GM12801 (cell line): ENCODE results near the gene MPV17L2.

ENCODE experiments used
- TF ChIP-seq, protein P1 (sequence below): IDR thresholded peaks from one replicate; pipeline ENCODE4 v1.5.1; 2011; ENCODE audit warnings: control low read depth; ENCODE audit not compliant: insufficient read length; ENCODE audit errors: extremely low read depth

MPV17L2 gene

DNA sequence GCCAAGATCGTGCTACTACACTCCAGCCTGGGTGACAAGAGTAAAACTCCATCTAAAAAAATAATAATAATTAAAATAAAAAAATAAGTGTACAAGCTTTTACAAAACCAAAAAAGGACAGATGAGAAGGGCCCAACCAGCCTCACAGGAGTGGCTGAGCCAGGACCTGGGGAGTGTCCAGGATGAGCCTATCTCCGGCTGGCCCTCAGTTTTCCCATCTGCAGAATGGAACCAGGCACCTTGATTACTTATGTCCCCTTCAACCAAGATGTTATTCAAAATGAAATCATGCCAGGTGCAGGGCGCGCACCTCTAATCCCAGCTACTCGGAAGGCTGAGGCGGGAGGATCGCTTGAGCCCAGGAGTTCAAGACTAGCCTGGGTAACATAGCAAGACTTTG, 28.9 kb upstream of the MPV17L2 start:
- TF ChIP-seq, protein P1, sequence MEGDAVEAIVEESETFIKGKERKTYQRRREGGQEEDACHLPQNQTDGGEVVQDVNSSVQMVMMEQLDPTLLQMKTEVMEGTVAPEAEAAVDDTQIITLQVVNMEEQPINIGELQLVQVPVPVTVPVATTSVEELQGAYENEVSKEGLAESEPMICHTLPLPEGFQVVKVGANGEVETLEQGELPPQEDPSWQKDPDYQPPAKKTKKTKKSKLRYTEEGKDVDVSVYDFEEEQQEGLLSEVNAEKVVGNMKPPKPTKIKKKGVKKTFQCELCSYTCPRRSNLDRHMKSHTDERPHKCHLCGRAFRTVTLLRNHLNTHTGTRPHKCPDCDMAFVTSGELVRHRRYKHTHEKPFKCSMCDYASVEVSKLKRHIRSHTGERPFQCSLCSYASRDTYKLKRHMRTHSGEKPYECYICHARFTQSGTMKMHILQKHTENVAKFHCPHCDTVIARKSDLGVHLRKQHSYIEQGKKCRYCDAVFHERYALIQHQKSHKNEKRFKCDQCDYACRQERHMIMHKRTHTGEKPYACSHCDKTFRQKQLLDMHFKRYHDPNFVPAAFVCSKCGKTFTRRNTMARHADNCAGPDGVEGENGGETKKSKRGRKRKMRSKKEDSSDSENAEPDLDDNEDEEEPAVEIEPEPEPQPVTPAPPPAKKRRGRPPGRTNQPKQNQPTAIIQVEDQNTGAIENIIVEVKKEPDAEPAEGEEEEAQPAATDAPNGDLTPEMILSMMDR: no peak

DNA sequence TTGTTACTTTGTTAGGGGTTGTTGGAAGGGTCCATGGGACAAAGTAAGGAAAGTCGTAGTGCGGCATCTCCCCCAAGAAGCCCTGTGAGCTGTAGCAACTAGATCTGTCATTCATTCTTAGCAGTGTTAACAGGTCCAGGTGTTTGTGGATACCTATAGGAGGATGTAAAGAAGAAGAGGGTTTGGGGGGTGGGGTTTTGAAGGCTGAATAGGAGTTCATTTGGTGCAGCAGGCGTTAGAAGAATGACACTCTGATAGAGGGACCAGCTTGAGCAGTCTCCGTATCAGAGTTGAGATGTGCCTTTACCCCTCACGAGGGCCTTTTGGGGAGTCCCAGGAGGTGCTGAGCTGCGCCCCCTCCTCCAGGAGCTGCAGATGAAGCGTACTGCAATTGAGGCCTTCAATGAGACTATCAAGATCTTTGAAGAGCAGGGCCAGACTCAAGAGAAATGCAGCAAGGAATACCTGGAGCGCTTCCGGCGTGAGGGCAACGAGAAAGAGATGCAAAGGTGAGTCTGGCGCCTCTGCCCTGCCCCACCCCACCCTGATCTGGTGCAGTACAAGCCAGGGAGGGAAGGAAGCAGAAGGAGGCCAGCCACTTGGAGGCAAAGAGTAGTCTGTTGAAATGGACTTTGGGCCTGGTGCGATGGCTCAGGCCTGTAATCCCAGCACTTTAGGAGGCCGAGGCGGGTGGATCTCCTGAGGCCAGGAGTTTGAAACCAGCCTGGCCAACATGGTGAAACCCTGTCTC, 27.0 kb upstream of the MPV17L2 start:
- TF ChIP-seq, protein P1: no peak

DNA sequence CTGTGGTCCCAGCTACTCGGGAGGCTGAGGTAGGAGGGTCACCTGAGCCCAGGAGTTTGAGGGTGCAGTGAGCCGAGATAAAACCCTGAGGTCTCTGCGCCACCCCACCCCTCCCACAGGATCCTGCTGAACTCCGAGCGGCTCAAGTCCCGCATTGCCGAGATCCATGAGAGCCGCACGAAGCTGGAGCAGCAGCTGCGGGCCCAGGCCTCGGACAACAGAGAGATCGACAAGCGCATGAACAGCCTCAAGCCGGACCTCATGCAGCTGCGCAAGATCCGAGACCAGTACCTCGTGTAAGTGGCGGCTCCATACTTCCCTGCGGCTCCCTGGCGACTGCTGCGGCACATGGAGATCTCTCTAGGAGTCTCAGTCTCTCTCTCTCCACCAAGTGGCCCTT, 26.0 kb upstream of the MPV17L2 start:
- TF ChIP-seq, protein P1: no peak

DNA sequence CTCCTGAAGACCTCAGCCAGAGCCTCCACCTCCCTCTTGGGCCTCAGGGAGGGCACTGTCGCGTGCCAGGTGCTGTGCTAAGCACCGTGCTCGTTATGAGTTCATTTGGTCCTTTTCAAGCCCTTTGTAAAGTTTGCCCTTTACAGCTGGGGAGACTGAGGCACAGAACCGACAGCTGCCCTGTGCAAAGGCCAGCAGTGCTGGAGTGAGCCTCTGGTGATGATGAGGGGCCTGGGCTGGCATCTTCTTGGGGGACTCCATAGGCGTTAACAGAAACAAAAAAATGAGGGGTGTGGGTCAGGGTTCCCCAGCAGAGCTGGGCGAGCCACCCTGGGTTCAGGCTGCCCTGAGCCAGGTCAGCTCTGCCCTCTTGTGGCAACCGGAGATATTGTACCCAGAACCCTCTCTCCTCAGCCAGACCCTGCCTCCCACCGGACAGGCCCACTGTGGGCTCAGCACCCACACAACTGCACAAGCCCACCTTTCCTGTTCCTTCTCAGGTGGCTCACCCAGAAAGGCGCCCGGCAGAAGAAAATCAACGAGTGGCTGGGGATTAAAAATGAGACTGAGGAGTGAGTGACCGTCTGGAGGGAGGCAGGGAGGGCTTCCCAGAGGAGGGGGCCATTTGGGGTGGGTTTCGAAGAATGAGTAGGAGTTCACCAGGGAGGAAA, 24.9 kb upstream of the MPV17L2 start:
- TF ChIP-seq, protein P1: no peak

DNA sequence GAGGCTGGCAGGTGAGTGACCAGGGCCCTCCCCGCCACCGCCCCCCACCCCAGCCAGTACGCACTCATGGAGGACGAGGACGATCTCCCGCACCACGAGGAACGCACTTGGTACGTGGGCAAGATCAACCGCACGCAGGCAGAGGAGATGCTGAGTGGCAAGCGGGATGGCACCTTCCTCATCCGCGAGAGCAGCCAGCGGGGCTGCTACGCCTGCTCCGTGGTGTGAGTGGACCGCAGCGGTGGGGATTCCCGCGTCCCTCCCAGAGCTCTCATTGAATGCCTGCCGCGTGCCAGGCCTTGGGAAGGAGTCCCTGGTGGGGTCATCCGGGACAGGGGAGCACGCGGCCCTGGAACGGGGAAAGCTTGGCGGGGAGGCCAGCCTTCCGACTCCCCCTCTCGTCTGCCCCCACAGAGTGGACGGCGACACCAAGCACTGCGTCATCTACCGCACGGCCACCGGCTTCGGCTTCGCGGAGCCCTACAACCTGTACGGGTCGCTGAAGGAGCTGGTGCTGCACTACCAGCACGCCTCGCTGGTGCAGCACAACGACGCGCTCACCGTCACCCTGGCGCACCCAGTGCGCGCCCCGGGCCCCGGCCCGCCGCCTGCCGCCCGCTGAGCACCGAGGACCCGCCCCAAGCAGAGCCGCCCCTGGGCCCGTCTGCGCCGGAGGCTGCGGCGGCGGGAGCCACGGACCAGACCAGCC, 24.2 kb upstream of the MPV17L2 start:
- TF ChIP-seq, protein P1: no peak

DNA sequence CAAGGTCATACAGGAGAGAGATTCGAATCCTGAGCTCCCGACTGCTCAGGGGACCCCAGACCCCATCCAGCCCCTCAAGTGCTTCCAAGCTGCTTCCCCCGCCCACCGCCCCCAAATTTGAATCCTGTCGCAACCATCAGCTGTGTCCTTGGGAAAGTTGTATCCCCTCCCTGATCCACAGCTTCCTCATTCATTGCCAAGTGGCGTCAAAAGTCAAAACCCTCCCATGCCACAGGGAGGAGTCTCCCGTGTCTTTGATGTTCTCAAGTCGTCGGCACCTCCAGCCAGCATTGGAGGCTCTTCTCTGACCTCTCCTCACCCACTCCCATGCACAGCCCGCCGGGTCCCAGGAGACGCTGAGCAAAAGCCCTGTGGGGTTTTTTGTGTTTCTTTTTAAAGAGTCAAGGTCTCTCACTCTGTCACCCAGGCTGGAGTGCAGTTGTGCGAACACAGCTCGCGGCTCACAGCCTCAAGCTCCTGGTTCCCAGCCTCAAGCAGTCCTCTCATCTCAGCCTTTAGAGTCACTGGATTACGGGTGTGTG, 22.2 kb upstream of the MPV17L2 start:
- TF ChIP-seq, protein P1: no peak

DNA sequence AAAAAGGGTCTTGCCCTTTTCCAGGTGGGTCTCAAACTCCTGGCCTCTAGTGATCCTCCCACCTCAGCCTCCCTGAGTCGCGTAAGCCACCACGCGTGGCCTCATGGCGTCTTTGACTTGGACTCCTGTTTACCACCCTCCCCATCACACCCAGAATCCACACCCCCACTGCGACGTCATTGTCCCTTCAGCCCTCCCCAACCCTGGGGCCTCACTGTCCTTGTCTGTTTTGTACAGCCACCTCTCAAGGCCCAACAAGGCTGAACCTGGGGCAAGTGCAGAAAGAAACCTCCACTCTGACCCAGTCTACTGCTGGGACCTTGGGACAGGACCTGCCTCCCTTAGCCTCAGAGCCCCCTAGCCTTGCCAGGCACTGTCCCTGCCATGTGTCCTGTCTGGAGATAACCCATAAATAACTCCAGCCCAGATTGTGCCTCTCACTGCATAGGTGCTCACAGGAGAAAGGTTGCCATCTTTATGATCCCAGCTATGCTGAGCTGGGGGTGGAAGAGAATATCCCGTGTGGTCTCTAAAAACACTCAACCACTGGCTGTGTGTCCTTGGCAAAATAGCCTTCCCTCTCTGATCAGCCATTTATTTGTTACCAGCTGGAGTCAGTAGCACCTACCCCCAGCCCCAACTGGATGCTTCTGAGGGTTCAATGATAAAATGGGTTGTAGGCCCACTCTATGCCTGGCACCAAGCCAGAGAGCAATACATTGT, 21.3 kb upstream of the MPV17L2 start:
- TF ChIP-seq, protein P1: no peak
